Neural progenitor cell (in vitro differentiated cells): ENCODE data around the gene PDE1C.

Experiments used
- CTCF ChIP-seq: fragments of 200-600 bp; sonication (generic); IDR thresholded peaks from 2 replicates; pipeline ENCODE4 v1.5.1; 2017; ENCODE audit warnings: antibody characterized with exemption, mild to moderate bottlenecking
- EZH2 ChIP-seq: fragments of 200-600 bp; sonication (generic); IDR thresholded peaks from 2 replicates; pipeline ENCODE4 v1.6.1; 2017; ENCODE audit warnings: antibody characterized with exemption, mild to moderate bottlenecking, moderate library complexity
- EZH2phosphoT487 ChIP-seq: fragments of 200-600 bp; sonication (generic); IDR thresholded peaks from 2 replicates; pipeline ENCODE4 v1.6.1; 2017; ENCODE audit warnings: antibody characterized with exemption

GRCh38 chr7:32079510-32079909 is 9.3 kb upstream of the PDE1C start:
- TF ChIP-seq EZH2phosphoT487 (no peak), CTCF (no peak), EZH2 (no peak)
